GM12878 (cell line): ENCODE results near the gene ABHD15. TPM values are rescaled to one million over a fixed set of nuclear protein-coding genes. Genes with fewer than 3 reads are reported as not detected.

Experiments
- ATAC-seq: fragments of 200-7000 bp; cut with Tn5 transposase; 3 replicates; pipeline ENCODE4 v1.9.1; 2020; ENCODE audit warnings: mild to moderate bottlenecking, moderate library complexity
- BruUV-seq: library from RNA; stranded (reverse); fragments of 400-500 nt; replicated peaks from 2 replicates; lab custom pipeline; 2021; lab: Mats Ljungman, UMichigan
- CTCF ChIA-PET: fragments of 300-600 bp; sonication (Branson Sonifier 250); formaldehyde crosslinking; extraction: SDS; loops from one replicate; lab custom pipeline; 2021; ENCODE audit warnings: inconsistent platforms; lab: Yijun Ruan, JAX
- POLR2A ChIA-PET: fragments of 350-600 bp; formaldehyde crosslinking; extraction: SDS; loops from one replicate; lab custom pipeline; 2021; ENCODE audit warnings: inconsistent platforms; lab: Charles Lee
- RAD21 ChIA-PET: fragments of 300-600 bp; sonication (Branson Sonifier 250); formaldehyde crosslinking; loops from one replicate; lab custom pipeline; 2023; ENCODE audit warnings: antibody characterized with exemption; ENCODE audit not compliant: unreplicated experiment; lab: Charles Lee
- SMC1A ChIA-PET: fragments of 300-600 bp; sonication (Branson Sonifier 250); formaldehyde crosslinking; loops from one replicate; lab custom pipeline; 2023; ENCODE audit not compliant: unreplicated experiment, uncharacterized antibody; lab: Charles Lee
- DNase-seq: peaks from one replicate; pipeline ENCODE4 v3.0.0-alpha.2; 2011; ENCODE audit warnings: low read depth, low spot score
- FAIRE-seq: peaks from 3 replicates; lab custom pipeline; 2011; peaks lifted over from hg19 to GRCh38; lab: Jason Lieb, UNC
- H2AFZ ChIP-seq: 2 replicates; pipeline ENCODE4 v1.6.0; 2011; ENCODE audit warnings: low read depth, low read length, control low read depth; ENCODE audit not compliant: control insufficient read depth
- H3K27ac ChIP-seq: 2 replicates; pipeline ENCODE4 v1.5.1; 2011; ENCODE audit warnings: control low read depth; ENCODE audit not compliant: control insufficient read depth, insufficient read depth
- H3K27me3 ChIP-seq, 2 experiments: replicated peaks in 1 of 2; 2 replicates each; pipeline versions ENCODE4 v1.6.0 to v1.6.1; 2011; ENCODE audit warnings: low read length in 1 of 2; ENCODE audit not compliant: control insufficient read depth in 2 of 2, insufficient read depth in 2 of 2
- H3K36me3 ChIP-seq, 2 experiments: 2 replicates each; pipeline ENCODE4 v1.5.1; 2011; ENCODE audit warnings: low read length in 1 of 2; ENCODE audit not compliant: control insufficient read depth in 2 of 2, insufficient read depth in 2 of 2
- H3K4me1 ChIP-seq: 2 replicates; pipeline ENCODE4 v1.6.1; 2011; ENCODE audit warnings: mild to moderate bottlenecking, low read length, moderate library complexity, mixed read lengths; ENCODE audit not compliant: control insufficient read depth, insufficient read depth
- H3K4me2 ChIP-seq: 2 replicates; pipeline ENCODE4 v1.6.0; 2011; ENCODE audit warnings: control low read depth; ENCODE audit not compliant: control insufficient read depth, insufficient read depth
- H3K4me3 ChIP-seq: fragments of 200-600 bp; sonication (generic); 2 replicates; pipeline ENCODE4 v1.5.1; 2016
- H3K79me2 ChIP-seq: 2 replicates; pipeline ENCODE4 v1.6.0; 2011; ENCODE audit warnings: low read length; ENCODE audit not compliant: control insufficient read depth, insufficient read depth
- H3K9ac ChIP-seq: 2 replicates; pipeline ENCODE4 v1.8.0; 2011; ENCODE audit warnings: low read length, control low read depth, mixed read lengths; ENCODE audit not compliant: control insufficient read depth, insufficient read depth
- H3K9me3 ChIP-seq: replicated peaks from 3 replicates; pipeline ENCODE4 v1.5.1; 2011; ENCODE audit warnings: mild to moderate bottlenecking, low read length; ENCODE audit not compliant: control insufficient read depth, insufficient read depth
- H4K20me1 ChIP-seq: 2 replicates; pipeline ENCODE4 v1.6.0; 2011; ENCODE audit not compliant: control insufficient read depth, insufficient read depth
- BCL11A ChIP-seq: IDR thresholded peaks from 2 replicates; pipeline ENCODE4 v1.6.1; 2011; ENCODE audit warnings: low read depth, low read length
- EGR1 ChIP-seq, 2 experiments: IDR thresholded peaks; 1 replicate in 1 of 2; 2 replicates in 1 of 2; pipeline ENCODE4 v1.6.1; 2011 to 2012; ENCODE audit warnings: low read depth in 2 of 2, low read length in 2 of 2, borderline replicate concordance in 1 of 2, mild to moderate bottlenecking in 1 of 2, moderate library complexity in 1 of 2
- FOS ChIP-seq: IDR thresholded peaks from 3 replicates; pipeline ENCODE4 v1.6.1; 2011; ENCODE audit warnings: borderline replicate concordance; ENCODE audit not compliant: insufficient read length; ENCODE audit errors: extremely low read depth
- GATAD2B ChIP-seq: fragments of 450-650 bp; conservative IDR thresholded peaks from 2 replicates; pipeline ENCODE4 v1.6.1; 2017; ENCODE audit warnings: low read depth, mild to moderate bottlenecking, moderate library complexity
- RB1 ChIP-seq: fragments of 450-650 bp; formaldehyde crosslinking; IDR thresholded peaks from 2 replicates; pipeline ENCODE4 v1.6.1; 2017; ENCODE audit warnings: mild to moderate bottlenecking, borderline replicate concordance
- ZBTB40 ChIP-seq: fragments of 450-650 bp; IDR thresholded peaks from 2 replicates; pipeline ENCODE4 v1.6.1; 2016; ENCODE audit warnings: mild to moderate bottlenecking, moderate library complexity, borderline replicate concordance
- WGBS: methylation state at CpG from one replicate; pipeline ENCODE4 v1.1.6; 2016; ENCODE audit warnings: low lambda C conversion rate; ENCODE audit not compliant: insufficient replicate concordance, insufficient coverage; ENCODE audit errors: missing lambda C conversion rate; 5-methylcytosine and 5-hydroxymethylcytosine counted together
- in situ Hi-C: fragments of 300-500 bp; cut with MboI; formaldehyde crosslinking; loops from 9 replicates; pipeline ENCODE4 v1.14.3; 2018; ENCODE audit warnings: mixed read lengths
- intact Hi-C: fragments of 100-400 bp; cut with micrococcal nuclease; formaldehyde crosslinking; loops from one replicate; pipeline ENCODE4 v1.14.2; 2022; ENCODE audit not compliant: unreplicated experiment
- polyA plus RNA-seq, 11 experiments: library from polyadenylated mRNA; depleted of rRNA in 4 of 11; unstranded in 6 of 11; stranded (reverse) in 5 of 11; fragments of >200 nt; fragmentation: Nextera tagmentation in 4 of 11; fragmentation: Illumina TruSeq in 1 of 11; extraction: Ambion mirVana in 4 of 11; extraction: Trizol in 1 of 11; gene quantifications; 1 replicate in 1 of 11; 2 replicates in 10 of 11; pipeline versions ENCODE4 v1.2.1 to v1.2.3, GENCODE V29; 2011 to 2016; ENCODE audit warnings: inconsistent platforms in 2 of 11, missing spikeins in 2 of 11, low read depth in 1 of 11
- total RNA-seq, 4 experiments: library from RNA; depleted of rRNA in 3 of 4; stranded (reverse); fragments of >200 nt in 3 of 4; fragmentation: Illumina TruSeq in 1 of 4; extraction: Trizol in 1 of 4; gene quantifications; 2 replicates each; pipeline versions ENCODE4 v1.2.1 to v1.2.3, GENCODE V29; 2013 to 2021
- TF ChIP-seq, protein P1 (sequence below): IDR thresholded peaks from 2 replicates; pipeline ENCODE4 v1.6.1; 2012; ENCODE audit warnings: low read depth, low read length, improper control_type of control experiment
- TF ChIP-seq, protein P2 (sequence below): fragments of 450-650 bp; IDR thresholded peaks from 2 replicates; pipeline ENCODE4 v1.6.1; 2018; ENCODE audit warnings: mild to moderate bottlenecking, low read depth, moderate library complexity; ENCODE audit not compliant: partially characterized antibody

Gene ABHD15
- total and polyA plus RNA-seq, 10 of the 15 experiments (the other 5 are each of a cell fraction or from before 2014, with no cell fraction given), result 2.1 to 9.2 (median 4.9) TPM

DNA sequence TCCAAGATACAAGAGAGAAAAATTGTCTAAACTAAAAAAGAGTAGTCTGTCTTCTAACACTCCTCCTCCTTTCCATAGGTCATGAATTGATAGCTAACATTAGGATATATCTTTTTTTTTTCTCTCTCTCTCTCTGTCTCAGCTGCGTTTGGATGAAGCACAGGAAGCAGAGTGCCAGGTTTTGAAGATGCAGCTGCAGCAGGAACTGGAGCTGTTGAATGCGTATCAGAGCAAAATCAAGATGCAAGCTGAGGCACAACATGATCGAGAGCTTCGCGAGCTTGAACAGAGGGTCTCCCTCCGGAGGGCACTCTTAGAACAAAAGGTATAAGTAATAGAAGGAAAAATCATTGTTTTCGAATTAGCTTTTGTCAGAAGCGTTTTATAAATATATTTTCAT is 32.9 kb downstream of the ABHD15 start:
- no peaks in the 10 kb centered on the region for H3K27me3 ChIP-seq
- H3K9ac ChIP-seq, result no peak overlapping the region
- ChIA-PET RAD21 (interaction anchor here (0.9 to 4.5 kb wide), 4 partner anchors 42 to 385 kb away, joined by 3 to 32 read pairs (median 4); no protein-coding TSS in a partner anchor), SMC1A (interaction anchor here (0.7 to 5.0 kb wide), 9 partner anchors 10 to 397 kb away, joined by 3 to 32 read pairs (median 3); partner anchors contain the start of gene SSH2), CTCF (interaction anchor here (0.6 to 6.0 kb wide), 20 partner anchors 8 to 978 kb away, joined by 3 to 72 read pairs (median 3); no protein-coding TSS in a partner anchor), POLR2A (interaction anchor here (0.5 kb wide), 1 partner anchor 162 kb away, joined by 7 read pairs; no protein-coding TSS in a partner anchor)
- DNase-seq (no peak), ATAC-seq (no peak), FAIRE-seq (no peak)
- no peak overlapping the region for H3K4me2 ChIP-seq
- TF ChIP-seq BCL11A, result no peak
- no peak for TF ChIP-seq RB1
- no peak for TF ChIP-seq GATAD2B
- TF ChIP-seq EGR1 (IDR thresholded peaks at IDR 0.05; ENCODE audit: borderline replicate concordance in 1 of 2, low read depth in 2 of 2, low read length in 2 of 2), result no peak
- TF ChIP-seq FOS, result no peak
- no peak for TF ChIP-seq ZBTB40
- TF ChIP-seq, protein P1, sequence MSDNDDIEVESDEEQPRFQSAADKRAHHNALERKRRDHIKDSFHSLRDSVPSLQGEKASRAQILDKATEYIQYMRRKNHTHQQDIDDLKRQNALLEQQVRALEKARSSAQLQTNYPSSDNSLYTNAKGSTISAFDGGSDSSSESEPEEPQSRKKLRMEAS, result no peak
- TF ChIP-seq, protein P2, sequence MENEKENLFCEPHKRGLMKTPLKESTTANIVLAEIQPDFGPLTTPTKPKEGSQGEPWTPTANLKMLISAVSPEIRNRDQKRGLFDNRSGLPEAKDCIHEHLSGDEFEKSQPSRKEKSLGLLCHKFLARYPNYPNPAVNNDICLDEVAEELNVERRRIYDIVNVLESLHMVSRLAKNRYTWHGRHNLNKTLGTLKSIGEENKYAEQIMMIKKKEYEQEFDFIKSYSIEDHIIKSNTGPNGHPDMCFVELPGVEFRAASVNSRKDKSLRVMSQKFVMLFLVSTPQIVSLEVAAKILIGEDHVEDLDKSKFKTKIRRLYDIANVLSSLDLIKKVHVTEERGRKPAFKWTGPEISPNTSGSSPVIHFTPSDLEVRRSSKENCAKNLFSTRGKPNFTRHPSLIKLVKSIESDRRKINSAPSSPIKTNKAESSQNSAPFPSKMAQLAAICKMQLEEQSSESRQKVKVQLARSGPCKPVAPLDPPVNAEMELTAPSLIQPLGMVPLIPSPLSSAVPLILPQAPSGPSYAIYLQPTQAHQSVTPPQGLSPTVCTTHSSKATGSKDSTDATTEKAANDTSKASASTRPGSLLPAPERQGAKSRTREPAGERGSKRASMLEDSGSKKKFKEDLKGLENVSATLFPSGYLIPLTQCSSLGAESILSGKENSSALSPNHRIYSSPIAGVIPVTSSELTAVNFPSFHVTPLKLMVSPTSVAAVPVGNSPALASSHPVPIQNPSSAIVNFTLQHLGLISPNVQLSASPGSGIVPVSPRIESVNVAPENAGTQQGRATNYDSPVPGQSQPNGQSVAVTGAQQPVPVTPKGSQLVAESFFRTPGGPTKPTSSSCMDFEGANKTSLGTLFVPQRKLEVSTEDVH, result no peak
- BruUV-seq, result no TSS peak
- no peak overlapping the region for H3K4me3 ChIP-seq
- no peaks in the 10 kb centered on the region for H4K20me1 ChIP-seq
- H3K4me1 ChIP-seq, result no peaks in the 10 kb centered on the region
- 87% methylated on average over 8 of the region's 8 CpGs for WGBS
- no peaks in the 10 kb centered on the region for H3K79me2 ChIP-seq
- no peaks in the 10 kb centered on the region for H3K9me3 ChIP-seq
- in situ Hi-C loops (loop anchor here (10.0 kb wide), 1 partner anchor 159 kb away; no protein-coding TSS in a partner anchor), intact Hi-C loops (loop anchor here (10.0 kb wide), 1 partner anchor 81 kb away; no protein-coding TSS in a partner anchor)
- no peak overlapping the region for H2AFZ ChIP-seq
- H3K27ac ChIP-seq, result no peak overlapping the region
- peaks cover 0 to 3% of the 10 kb centered on the region in 2 experiments; a peak in 3 of 4 replicates for H3K36me3 ChIP-seq
